Measurements from ENCODE around the gene SERPINB10. TPM values are rescaled to one million over a fixed set of nuclear protein-coding genes. Genes with fewer than 3 reads are reported as not detected.

SERPINB10 gene
- polyA plus RNA-seq, 3 donors: 1.3 to 2.0 (median 1.3) TPM

GRCh38 chr18:63972002-63972376, 64.2 kb downstream of the SERPINB10 start:
- Histone ChIP-seq H3K4me2 (replicated peaks; ENCODE audit: extremely low read depth, low read length, poor library complexity, severe bottlenecking) (peak overlapping the region; percentile 83), H4K20me1 (ENCODE audit: insufficient read depth, low read length) (peaks cover 4% of the 10 kb centered on the region)
- H3K9me3 Mint-ChIP-seq: no peaks in the 10 kb centered on the region

GRCh38 chr18:63974991-63975390, 67.2 kb downstream of the SERPINB10 start:
- H3K4me3 Mint-ChIP-seq: peak overlapping the region; percentile 57 to 86
- peaks cover 85% of the 10 kb centered on the region for H3K4me1 Mint-ChIP-seq
- H3K4me2 ChIP-seq (replicated peaks; ENCODE audit: extremely low read depth, low read length, poor library complexity, severe bottlenecking): peak overlapping the region; percentile 72
- peaks cover 0 to 2% (median 0%) of the 10 kb centered on the region in 3 donors for H3K27me3 Mint-ChIP-seq (ENCODE audit: low read depth in 3 of 3)
- TF ChIP-seq CTCF (IDR thresholded peaks at IDR 0.05): peak; percentile 36
- peak overlapping the region; percentile 82 to 93 (median 89) for H3K27ac Mint-ChIP-seq
- no peaks in the 10 kb centered on the region for H3K9me3 ChIP-seq (replicated peaks in 1 of 2; ENCODE audit: control insufficient read depth in 1 of 2, insufficient read depth in 1 of 2, low read length in 2 of 2)
- peaks cover 73 to 81% of the 10 kb centered on the region in 2 donors for H3K4me1 ChIP-seq (ENCODE audit: control insufficient read depth in 1 of 2, insufficient read depth in 2 of 2, low read length in 2 of 2)
- H3K36me3 ChIP-seq (replicated peaks in 1 of 2; ENCODE audit: control insufficient read depth in 1 of 2, insufficient read depth in 2 of 2, low read length in 2 of 2): peaks cover under 1 to 17% of the 10 kb centered on the region in 2 donors
- peak overlapping the region in 2 of 3 experiments; percentile 28 to 62 for H3K4me3 ChIP-seq (replicated peaks in 1 of 3; ENCODE audit: low read depth in 2 of 3, low read length in 3 of 3)
- H4K20me1 ChIP-seq (ENCODE audit: insufficient read depth, low read length): peaks cover 14% of the 10 kb centered on the region
- no peaks in the 10 kb centered on the region for H3K9me3 Mint-ChIP-seq
- H2AFZ ChIP-seq (ENCODE audit: insufficient read depth, low read depth, low read length, poor library complexity, severe bottlenecking): no peak overlapping the region
- H3K9ac ChIP-seq (ENCODE audit: insufficient read depth, low read length, poor library complexity, severe bottlenecking): no peak overlapping the region
- peaks cover 9 to 24% of the 10 kb centered on the region in 2 donors for H3K36me3 Mint-ChIP-seq
- DNase-seq: peak in 2 of 3 donors; percentile 48 to 54
- peaks cover 93% of the 10 kb centered on the region for H3K79me2 ChIP-seq (ENCODE audit: insufficient read depth, low read length)
- WGBS (ENCODE audit: insufficient coverage): no CpG with 5 or more reads among the region's 2 CpGs
- H3K27ac ChIP-seq (ENCODE audit: low read depth in 1 of 2, low read length in 2 of 2): peak overlapping the region; percentile 64 to 81
- intact Hi-C loops (cut with micrococcal nuclease): loop anchor here (5.0 to 10.0 kb wide), 4 partner anchors 83 to 1260 kb away; partner anchors contain the start of genes PHLPP1 (in 1 of the 2) and VPS4B (in 1 of the 2)
- H3K27me3 ChIP-seq (ENCODE audit: control insufficient read depth in 2 of 2, insufficient read depth in 2 of 2, low read length in 2 of 2): no peaks in the 10 kb centered on the region

More at GRCh38 chr18:63972002-63972376, 64.2 kb downstream of the SERPINB10 start:
- H3K27ac ChIP-seq (ENCODE audit: low read depth in 1 of 2, low read length in 2 of 2): peak overlapping the region; percentile 95 to 98
- no peaks in the 10 kb centered on the region for H3K36me3 ChIP-seq (replicated peaks in 1 of 2; ENCODE audit: control insufficient read depth in 1 of 2, insufficient read depth in 2 of 2, low read length in 2 of 2)
- Mint-ChIP-seq H3K27ac (peak overlapping the region; percentile 95 to 99 (median 98)), H3K4me3 (peak overlapping the region; percentile 91 to 98), H3K27me3 (ENCODE audit: low read depth in 3 of 3) (peaks cover 0 to 2% (median 0%) of the 10 kb centered on the region in 3 donors), H3K4me1 (peaks cover 86% of the 10 kb centered on the region), H3K36me3 (peaks cover 2 to 4% of the 10 kb centered on the region in 2 donors)
- intact Hi-C loops (cut with micrococcal nuclease): loop anchor here (10.0 kb wide), 3 partner anchors 457 to 1257 kb away; partner anchors contain the start of genes PHLPP1 (in 1 of the 2) and VPS4B (in 1 of the 2)
- H2AFZ ChIP-seq (ENCODE audit: insufficient read depth, low read depth, low read length, poor library complexity, severe bottlenecking): no peak overlapping the region
- H3K9me3 ChIP-seq (replicated peaks in 1 of 2; ENCODE audit: control insufficient read depth in 1 of 2, insufficient read depth in 1 of 2, low read length in 2 of 2): no peaks in the 10 kb centered on the region
- no peak overlapping the region for H3K9ac ChIP-seq (ENCODE audit: insufficient read depth, low read length, poor library complexity, severe bottlenecking)
- no peak for TF ChIP-seq CTCF (IDR thresholded peaks at IDR 0.05)
- DNase-seq: peak in 2 of 3 donors; percentile 32 to 51
- peak overlapping the region in 1 of 3 experiments; percentile 94 for H3K4me3 ChIP-seq (replicated peaks in 1 of 3; ENCODE audit: low read depth in 2 of 3, low read length in 3 of 3)
- H3K27me3 ChIP-seq (ENCODE audit: control insufficient read depth in 2 of 2, insufficient read depth in 2 of 2, low read length in 2 of 2): no peaks in the 10 kb centered on the region
- peaks cover 86% of the 10 kb centered on the region for H3K79me2 ChIP-seq (ENCODE audit: insufficient read depth, low read length)
- WGBS (ENCODE audit: insufficient coverage): no CpG with 5 or more reads among the region's 5 CpGs
- H3K4me1 ChIP-seq (ENCODE audit: control insufficient read depth in 1 of 2, insufficient read depth in 2 of 2, low read length in 2 of 2): peaks cover 74 to 81% of the 10 kb centered on the region in 2 donors
